ENCODE results near the gene PIEZO1. TPM values are rescaled to one million over a fixed set of nuclear protein-coding genes. Genes with fewer than 3 reads are reported as not detected.

The PIEZO1 gene
- total RNA-seq, 6 experiments from 2014 or later: 238 to 293 (median 264) TPM

DNA sequence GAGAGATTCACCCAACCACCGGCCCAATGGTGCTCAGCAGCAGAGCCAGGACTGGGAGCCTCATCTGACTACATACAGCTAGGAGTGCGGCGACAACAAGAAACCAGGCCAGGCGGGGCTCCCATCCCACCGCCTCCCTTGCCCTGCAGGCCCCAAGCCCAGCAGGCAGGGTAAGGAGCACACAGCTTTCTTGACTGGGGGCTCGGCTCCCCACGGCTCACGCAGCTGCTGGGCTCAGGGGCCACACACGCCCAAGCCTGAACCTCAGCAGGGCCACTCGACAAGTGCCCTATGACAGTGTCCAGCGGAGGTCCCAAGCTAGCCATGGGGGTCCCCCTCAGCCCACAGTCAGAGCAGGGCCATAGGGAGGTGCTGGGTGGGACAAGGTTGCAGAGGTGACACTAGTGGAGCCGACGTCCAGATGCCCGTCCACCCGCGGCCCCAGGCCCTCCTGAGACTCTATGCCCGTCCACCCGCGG, 13.7 kb downstream of the PIEZO1 start:
- no peak for DNase-seq
- peaks cover 5% of the 10 kb centered on the region for H3K27me3 Mint-ChIP-seq (ENCODE audit: insufficient read depth)
- H3K27ac Mint-ChIP-seq: peak overlapping the region; percentile 48; the same call in 1 of the 2 replicates
- TF ChIP-seq, protein P1, sequence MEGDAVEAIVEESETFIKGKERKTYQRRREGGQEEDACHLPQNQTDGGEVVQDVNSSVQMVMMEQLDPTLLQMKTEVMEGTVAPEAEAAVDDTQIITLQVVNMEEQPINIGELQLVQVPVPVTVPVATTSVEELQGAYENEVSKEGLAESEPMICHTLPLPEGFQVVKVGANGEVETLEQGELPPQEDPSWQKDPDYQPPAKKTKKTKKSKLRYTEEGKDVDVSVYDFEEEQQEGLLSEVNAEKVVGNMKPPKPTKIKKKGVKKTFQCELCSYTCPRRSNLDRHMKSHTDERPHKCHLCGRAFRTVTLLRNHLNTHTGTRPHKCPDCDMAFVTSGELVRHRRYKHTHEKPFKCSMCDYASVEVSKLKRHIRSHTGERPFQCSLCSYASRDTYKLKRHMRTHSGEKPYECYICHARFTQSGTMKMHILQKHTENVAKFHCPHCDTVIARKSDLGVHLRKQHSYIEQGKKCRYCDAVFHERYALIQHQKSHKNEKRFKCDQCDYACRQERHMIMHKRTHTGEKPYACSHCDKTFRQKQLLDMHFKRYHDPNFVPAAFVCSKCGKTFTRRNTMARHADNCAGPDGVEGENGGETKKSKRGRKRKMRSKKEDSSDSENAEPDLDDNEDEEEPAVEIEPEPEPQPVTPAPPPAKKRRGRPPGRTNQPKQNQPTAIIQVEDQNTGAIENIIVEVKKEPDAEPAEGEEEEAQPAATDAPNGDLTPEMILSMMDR (IDR thresholded peaks at IDR 0.05): no peak
- peaks cover 4% of the 10 kb centered on the region; the same call in 1 of the 2 replicates for H3K36me3 Mint-ChIP-seq (ENCODE audit: low read depth)
- no peak overlapping the region for H3K4me3 Mint-ChIP-seq
- H3K4me1 Mint-ChIP-seq (ENCODE audit: low read depth): peaks cover 55% of the 10 kb centered on the region
- no peaks in the 10 kb centered on the region for H3K9me3 Mint-ChIP-seq

DNA sequence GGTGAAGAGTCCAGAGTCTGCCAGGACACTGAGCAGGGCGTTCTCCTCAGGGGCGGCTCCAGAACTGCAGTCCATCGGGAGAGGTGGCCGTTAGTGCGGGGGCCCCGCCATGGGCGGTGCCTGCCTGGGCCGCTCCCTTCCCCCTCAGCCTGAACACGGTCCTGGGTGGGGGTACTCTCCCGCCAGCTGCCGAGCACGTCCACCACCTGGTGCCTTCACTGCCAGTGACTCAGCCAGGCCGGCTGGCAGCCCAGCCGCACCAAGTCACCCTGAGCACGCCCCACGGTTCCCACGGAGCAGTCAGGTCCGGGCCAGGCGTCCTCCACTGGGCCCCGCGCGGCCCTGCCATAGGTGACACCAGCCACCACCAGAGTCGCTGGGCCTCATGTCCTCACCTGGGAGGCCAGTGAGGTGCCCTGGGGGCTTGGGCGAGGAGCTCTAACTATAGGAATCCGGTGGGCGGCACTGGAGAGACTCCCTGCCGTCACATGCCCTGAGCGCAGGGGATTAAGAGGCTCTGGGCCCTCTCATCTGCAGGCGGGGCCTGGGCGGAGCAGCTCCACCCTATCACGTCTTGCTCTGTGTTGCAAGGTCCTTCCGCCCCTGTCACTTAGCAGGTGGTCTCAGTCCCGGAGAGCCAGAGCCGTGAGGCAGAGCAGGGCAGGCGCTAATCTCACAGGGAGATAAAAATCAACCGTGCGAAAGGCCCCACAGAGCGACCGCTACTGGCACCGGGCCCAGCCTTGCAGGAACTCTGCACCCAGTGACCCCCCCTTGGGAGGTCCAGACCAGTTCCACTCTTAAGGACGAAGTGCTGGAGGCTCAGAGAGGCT, 14.3 kb downstream of the PIEZO1 start:
- peaks cover 61% of the 10 kb centered on the region for H3K4me1 Mint-ChIP-seq (ENCODE audit: low read depth)
- no peak for DNase-seq
- H3K27ac Mint-ChIP-seq: peak overlapping the region; percentile 48; the same call in 1 of the 2 replicates
- TF ChIP-seq, protein P1 (IDR thresholded peaks at IDR 0.05): no peak
- peaks cover 4% of the 10 kb centered on the region; the same call in 1 of the 2 replicates for H3K36me3 Mint-ChIP-seq (ENCODE audit: low read depth)
- no peak overlapping the region for H3K4me3 Mint-ChIP-seq
- H3K27me3 Mint-ChIP-seq (ENCODE audit: insufficient read depth): peaks cover 4% of the 10 kb centered on the region
- H3K9me3 Mint-ChIP-seq: no peaks in the 10 kb centered on the region

DNA sequence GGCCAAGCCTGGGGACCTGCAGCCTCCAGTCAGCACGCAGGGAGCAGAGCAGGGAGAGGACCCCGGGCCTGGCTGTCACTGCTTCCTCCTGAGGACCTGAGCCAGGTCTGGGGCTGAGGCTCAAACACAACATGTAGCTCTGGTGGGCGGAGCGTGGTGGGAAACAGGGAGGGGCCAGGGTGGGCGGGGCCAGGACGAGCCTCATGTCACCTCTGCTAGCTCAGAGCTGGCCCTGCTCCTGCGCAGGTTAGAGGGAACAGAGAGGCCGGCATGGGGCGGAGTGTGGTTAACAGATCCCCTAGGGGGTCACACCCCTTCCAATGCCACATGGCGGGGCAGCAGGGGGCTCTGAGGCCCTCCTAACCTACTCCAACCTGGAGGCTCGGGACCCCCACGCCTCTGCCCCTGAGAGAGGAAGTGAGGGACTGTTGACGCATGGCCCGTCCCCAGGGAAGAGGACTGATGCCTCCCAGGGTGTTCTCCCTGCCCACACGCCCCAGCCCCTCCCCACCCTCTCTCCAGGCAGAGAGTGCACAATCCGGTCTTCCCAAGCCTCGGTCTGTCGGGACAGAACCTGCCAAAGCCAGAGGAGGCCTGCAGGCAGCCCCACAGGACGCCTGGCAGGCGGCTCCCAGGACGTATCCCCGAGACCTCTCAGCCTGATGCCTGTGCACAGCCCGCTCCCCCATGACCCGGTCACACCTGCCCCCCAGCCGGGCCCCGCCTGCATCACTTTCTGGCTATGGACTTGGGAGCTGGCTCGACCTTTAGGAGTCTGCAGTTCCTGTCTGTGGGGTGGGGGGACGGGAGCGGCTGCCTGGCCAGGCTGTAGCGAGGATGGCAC, 15.2 kb downstream of the PIEZO1 start:
- H3K27me3 Mint-ChIP-seq (ENCODE audit: insufficient read depth): no peaks in the 10 kb centered on the region; the same call in 1 of the 2 replicates
- no peaks in the 10 kb centered on the region for H3K9me3 Mint-ChIP-seq
- H3K27ac Mint-ChIP-seq: no peak overlapping the region
- TF ChIP-seq, protein P1 (IDR thresholded peaks at IDR 0.05): no peak
- no peak for DNase-seq
- no peak overlapping the region for H3K4me3 Mint-ChIP-seq
- H3K36me3 Mint-ChIP-seq (ENCODE audit: low read depth): peaks cover 4% of the 10 kb centered on the region; the same call in 1 of the 2 replicates
- H3K4me1 Mint-ChIP-seq (ENCODE audit: low read depth): peaks cover 66% of the 10 kb centered on the region

DNA sequence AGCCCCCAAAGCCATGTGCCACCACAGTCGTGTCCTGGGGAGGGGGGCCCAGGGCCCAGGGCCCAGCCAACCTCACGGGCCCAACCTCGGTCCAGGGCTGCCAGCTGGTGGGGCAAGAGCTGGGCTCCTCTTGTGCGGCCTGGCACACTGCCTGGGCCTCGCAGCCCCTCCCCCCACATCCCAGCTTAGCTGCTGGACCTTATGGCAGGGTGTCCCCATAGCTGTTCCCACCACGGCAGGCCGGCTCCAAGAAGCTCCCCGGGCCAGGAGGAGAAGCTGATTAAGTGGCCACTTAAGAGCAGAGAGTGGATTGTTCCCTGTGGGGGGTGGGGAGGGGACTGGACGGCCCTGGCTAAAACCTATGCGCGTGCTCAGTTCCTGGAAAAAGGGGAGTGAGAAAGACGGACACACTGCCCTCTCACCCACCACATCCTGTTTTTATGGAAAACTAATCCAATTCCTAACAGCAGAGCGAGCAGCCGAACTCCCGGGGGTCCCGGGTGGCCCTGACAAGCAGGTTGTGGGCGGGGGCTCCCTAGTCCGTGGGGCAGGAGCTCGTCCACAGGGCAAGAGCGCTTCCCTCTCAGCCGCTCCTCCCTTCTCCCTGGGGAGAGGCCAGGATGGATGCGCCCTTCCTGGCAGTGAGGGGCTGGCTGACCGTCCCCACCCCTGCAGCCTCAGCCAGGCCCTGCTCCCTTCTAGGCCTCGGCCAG, 16.8 kb downstream of the PIEZO1 start:
- Mint-ChIP-seq H3K9me3 (no peaks in the 10 kb centered on the region), H3K36me3 (ENCODE audit: low read depth) (peaks cover 10% of the 10 kb centered on the region; the same call in 1 of the 2 replicates), H3K27me3 (ENCODE audit: insufficient read depth) (peaks cover 2% of the 10 kb centered on the region), H3K4me3 (no peak overlapping the region), H3K27ac (peak overlapping the region; percentile 53; the same call in 1 of the 2 replicates), H3K4me1 (ENCODE audit: low read depth) (peaks cover 61% of the 10 kb centered on the region)
- TF ChIP-seq, protein P1 (IDR thresholded peaks at IDR 0.05): no peak
- no peak for DNase-seq

DNA sequence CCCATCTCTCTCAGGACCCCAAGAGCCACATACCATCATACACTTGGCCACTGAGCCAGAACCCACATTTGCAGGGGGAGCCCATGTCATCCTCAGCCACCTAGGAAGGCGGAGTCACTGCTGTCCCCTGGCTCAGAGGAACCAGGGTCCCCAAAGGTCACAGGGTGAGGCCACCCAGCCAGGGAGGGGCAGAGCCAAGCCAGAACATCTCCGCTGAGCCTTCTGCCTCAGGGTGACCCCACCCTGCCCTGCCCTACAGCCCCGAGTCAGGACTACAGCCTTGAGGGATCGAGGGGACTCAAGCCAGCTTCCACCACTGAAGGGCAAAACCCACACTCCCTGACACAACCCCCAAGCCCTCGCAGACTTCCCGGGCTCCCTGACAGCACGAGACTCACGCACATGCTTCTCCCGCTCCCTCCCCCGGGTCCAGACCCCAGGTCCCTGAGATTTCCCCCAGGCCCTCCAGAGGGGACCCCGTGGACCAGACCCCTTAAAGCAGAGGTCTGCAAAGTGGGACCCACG, 17.4 kb downstream of the PIEZO1 start:
- Mint-ChIP-seq H3K4me3 (no peak overlapping the region), H3K27me3 (ENCODE audit: insufficient read depth) (peaks cover 2% of the 10 kb centered on the region), H3K9me3 (no peaks in the 10 kb centered on the region), H3K27ac (peak overlapping the region; percentile 53; the same call in 1 of the 2 replicates), H3K4me1 (ENCODE audit: low read depth) (peaks cover 58% of the 10 kb centered on the region), H3K36me3 (ENCODE audit: low read depth) (peaks cover 11% of the 10 kb centered on the region; the same call in 1 of the 2 replicates)
- DNase-seq: no peak
- TF ChIP-seq, protein P1 (IDR thresholded peaks at IDR 0.05): no peak
